ENCODE measurements around the gene NPC2.

- TF ChIP-seq ISL1 (CRISPR knock-in tag; IDR thresholded peaks at IDR 0.05) (no peak), CSDC2 (CRISPR knock-in tag; IDR thresholded peaks at IDR 0.05) (no peak), ZFP3 (CRISPR knock-in tag; IDR thresholded peaks at IDR 0.05) (no peak), TCF4 (CRISPR knock-in tag; IDR thresholded peaks at IDR 0.05; ENCODE audit: borderline replicate concordance) (no peak), GLIS3 (CRISPR knock-in tag; IDR thresholded peaks at IDR 0.05) (no peak)
- TF ChIP-seq, protein P1, sequence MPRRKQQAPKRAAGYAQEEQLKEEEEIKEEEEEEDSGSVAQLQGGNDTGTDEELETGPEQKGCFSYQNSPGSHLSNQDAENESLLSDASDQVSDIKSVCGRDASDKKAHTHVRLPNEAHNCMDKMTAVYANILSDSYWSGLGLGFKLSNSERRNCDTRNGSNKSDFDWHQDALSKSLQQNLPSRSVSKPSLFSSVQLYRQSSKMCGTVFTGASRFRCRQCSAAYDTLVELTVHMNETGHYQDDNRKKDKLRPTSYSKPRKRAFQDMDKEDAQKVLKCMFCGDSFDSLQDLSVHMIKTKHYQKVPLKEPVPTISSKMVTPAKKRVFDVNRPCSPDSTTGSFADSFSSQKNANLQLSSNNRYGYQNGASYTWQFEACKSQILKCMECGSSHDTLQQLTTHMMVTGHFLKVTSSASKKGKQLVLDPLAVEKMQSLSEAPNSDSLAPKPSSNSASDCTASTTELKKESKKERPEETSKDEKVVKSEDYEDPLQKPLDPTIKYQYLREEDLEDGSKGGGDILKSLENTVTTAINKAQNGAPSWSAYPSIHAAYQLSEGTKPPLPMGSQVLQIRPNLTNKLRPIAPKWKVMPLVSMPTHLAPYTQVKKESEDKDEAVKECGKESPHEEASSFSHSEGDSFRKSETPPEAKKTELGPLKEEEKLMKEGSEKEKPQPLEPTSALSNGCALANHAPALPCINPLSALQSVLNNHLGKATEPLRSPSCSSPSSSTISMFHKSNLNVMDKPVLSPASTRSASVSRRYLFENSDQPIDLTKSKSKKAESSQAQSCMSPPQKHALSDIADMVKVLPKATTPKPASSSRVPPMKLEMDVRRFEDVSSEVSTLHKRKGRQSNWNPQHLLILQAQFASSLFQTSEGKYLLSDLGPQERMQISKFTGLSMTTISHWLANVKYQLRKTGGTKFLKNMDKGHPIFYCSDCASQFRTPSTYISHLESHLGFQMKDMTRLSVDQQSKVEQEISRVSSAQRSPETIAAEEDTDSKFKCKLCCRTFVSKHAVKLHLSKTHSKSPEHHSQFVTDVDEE (CRISPR knock-in tag; IDR thresholded peaks at IDR 0.05): no peak
- TF ChIP-seq, protein P2, sequence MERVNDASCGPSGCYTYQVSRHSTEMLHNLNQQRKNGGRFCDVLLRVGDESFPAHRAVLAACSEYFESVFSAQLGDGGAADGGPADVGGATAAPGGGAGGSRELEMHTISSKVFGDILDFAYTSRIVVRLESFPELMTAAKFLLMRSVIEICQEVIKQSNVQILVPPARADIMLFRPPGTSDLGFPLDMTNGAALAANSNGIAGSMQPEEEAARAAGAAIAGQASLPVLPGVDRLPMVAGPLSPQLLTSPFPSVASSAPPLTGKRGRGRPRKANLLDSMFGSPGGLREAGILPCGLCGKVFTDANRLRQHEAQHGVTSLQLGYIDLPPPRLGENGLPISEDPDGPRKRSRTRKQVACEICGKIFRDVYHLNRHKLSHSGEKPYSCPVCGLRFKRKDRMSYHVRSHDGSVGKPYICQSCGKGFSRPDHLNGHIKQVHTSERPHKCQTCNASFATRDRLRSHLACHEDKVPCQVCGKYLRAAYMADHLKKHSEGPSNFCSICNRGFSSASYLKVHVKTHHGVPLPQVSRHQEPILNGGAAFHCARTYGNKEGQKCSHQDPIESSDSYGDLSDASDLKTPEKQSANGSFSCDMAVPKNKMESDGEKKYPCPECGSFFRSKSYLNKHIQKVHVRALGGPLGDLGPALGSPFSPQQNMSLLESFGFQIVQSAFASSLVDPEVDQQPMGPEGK (CRISPR knock-in tag; IDR thresholded peaks at IDR 0.05; ENCODE audit: borderline replicate concordance): no peak
These were observed 40.5 kb upstream of the NPC2 start for GRCh38 chr14:74533576-74533975.

Data from SK-N-SH treated with all-trans-retinoic acid at 6 μM for 48 hours (cell line).